ENCODE measurements around the gene HAUS5. TPM values are rescaled to one million over a fixed set of nuclear protein-coding genes. Genes with fewer than 3 reads are reported as not detected.

Gene HAUS5
- total and polyA plus RNA-seq, 9 donors, result 8.8 to 24.5 (median 19.4) TPM

DNA sequence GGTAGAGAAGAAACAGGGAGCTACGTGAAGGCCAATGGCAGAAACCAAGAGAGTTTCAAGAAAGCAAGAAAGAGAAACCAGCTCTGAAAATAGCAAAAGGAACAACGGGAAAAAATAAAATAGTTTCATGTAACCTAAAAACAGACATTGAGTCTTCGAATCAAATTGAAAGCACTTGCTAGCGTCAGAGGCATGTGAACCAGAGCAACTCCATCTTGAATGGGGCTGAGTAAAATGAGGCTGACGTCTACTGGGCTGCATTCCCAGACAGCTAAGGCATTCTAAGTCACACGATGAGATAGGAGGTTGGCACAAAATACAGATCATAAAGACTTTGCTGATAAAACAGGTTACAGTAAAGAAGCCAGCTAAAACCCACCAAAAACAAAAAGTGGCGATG lies 33.8 kb upstream of the HAUS5 start:
- Histone ChIP-seq H3K9me3 (peaks cover 0 to 7% of the 10 kb centered on the region in 2 donors), H3K4me1 (ENCODE audit: insufficient read depth) (no peaks in the 10 kb centered on the region), H3K4me3 (no peak overlapping the region), H3K36me3 (no peaks in the 10 kb centered on the region), H3K27ac (no peak overlapping the region), H3K27me3 (no peaks in the 10 kb centered on the region)
- no peak for TF ChIP-seq EP300 (IDR thresholded peaks at IDR 0.05)
- TF ChIP-seq CTCF (IDR thresholded peaks at IDR 0.05), result no peak
- TF ChIP-seq POLR2A (IDR thresholded peaks at IDR 0.05), result no peak
- 58 to 68% (median 61%) methylated on average over 7 of the region's 7 CpGs for WGBS, 3 donors
- no peak for DNase-seq
- intact Hi-C loops (cut with DNase I), result no loop called here

- H3K27me3 ChIP-seq, result no peaks in the 10 kb centered on the region
- whole genome bisulfite sequencing, 3 donors, result 57 to 91% (median 87%) methylated on average over 1 of the region's 1 CpG
Measured at GRCh38 chr19:35582760-35583159, 29.8 kb upstream of the HAUS5 start.

DNA sequence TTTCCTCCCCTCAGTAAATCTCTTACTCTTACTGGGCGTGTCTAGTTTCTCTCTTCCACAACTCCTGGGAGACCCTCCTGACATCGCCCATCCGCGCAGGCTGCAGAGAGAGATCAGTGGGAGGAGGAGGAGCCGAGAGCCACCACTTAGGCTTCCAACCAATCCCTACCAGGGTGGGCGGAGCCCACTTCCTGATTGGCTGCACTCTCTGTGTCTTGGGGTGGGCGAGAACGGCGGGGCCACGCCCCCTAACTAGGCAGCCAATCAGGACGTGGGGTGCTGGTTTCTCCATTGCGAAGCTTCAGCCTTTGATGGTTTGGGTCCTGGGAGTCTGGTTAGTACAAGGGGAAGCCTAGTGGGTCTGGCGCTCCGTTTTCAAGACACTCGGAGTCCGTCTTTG lies 26.7 kb upstream of the HAUS5 start, which contains the start of gene PMIS2:
PMIS2 (plus strand) TSS at position 326 of the 400 bp plus-strand sequence. CDS start 87 bp downstream, outside the sequence.
- H3K9me3 ChIP-seq, result no peaks in the 10 kb centered on the region
- no peak for TF ChIP-seq CTCF (IDR thresholded peaks at IDR 0.05)
- TF ChIP-seq EP300 (IDR thresholded peaks at IDR 0.05), result no peak
- no peak for TF ChIP-seq POLR2A (IDR thresholded peaks at IDR 0.05)
- no peaks in the 10 kb centered on the region for H3K4me1 ChIP-seq (ENCODE audit: insufficient read depth)
- no peaks in the 10 kb centered on the region for H3K27me3 ChIP-seq
- no peak within 1 kb of the TSS for H3K4me3 ChIP-seq
- no peak for DNase-seq
- no peak within 1 kb of the TSS for H3K27ac ChIP-seq
- intact Hi-C loops (cut with DNase I), result no loop called here
- no peaks in the 10 kb centered on the region for H3K36me3 ChIP-seq
- WGBS, 3 donors, result 23 to 37% (median 28%) methylated on average over 16 of the region's 16 CpGs

More at GRCh38 chr19:35582760-35583159, 29.8 kb upstream of the HAUS5 start:
- H3K4me3 ChIP-seq, result no peak overlapping the region
- no peak overlapping the region for H3K27ac ChIP-seq
- no peaks in the 10 kb centered on the region for H3K4me1 ChIP-seq (ENCODE audit: insufficient read depth)
- DNase-seq, result no peak
- intact Hi-C loops (cut with DNase I), result no loop called here
- H3K36me3 ChIP-seq, result no peaks in the 10 kb centered on the region
- TF ChIP-seq CTCF (IDR thresholded peaks at IDR 0.05) (no peak), POLR2A (IDR thresholded peaks at IDR 0.05) (no peak), EP300 (IDR thresholded peaks at IDR 0.05) (no peak)
- H3K9me3 ChIP-seq, result no peaks in the 10 kb centered on the region

- DNase-seq, result no peak
- TF ChIP-seq POLR2A (IDR thresholded peaks at IDR 0.05), result no peak
- no peak for TF ChIP-seq CTCF (IDR thresholded peaks at IDR 0.05)
- no peak for TF ChIP-seq EP300 (IDR thresholded peaks at IDR 0.05)
- 31 to 44% (median 43%) methylated on average over 1 of the region's 1 CpG for WGBS, 3 donors
- Histone ChIP-seq H3K36me3 (no peaks in the 10 kb centered on the region), H3K9me3 (no peaks in the 10 kb centered on the region), H3K4me3 (no peak overlapping the region), H3K27ac (no peak overlapping the region), H3K27me3 (no peaks in the 10 kb centered on the region), H3K4me1 (ENCODE audit: insufficient read depth) (no peaks in the 10 kb centered on the region)
- intact Hi-C loops (cut with DNase I), result no loop called here
Measured at GRCh38 chr19:35587321-35587720, 25.2 kb upstream of the HAUS5 start.
